Endothelial cell of umbilical vein (primary cell): ENCODE measurements around the gene GXYLT2.

ENCODE experiments used
- CTCF ChIP-seq, 2 donors: IDR thresholded peaks; 1 replicate in 1 of 2; 2 replicates in 1 of 2; pipeline ENCODE4 v1.5.1; 2011; ENCODE audit warnings: low read length in 2 of 2, mild to moderate bottlenecking in 2 of 2, moderate library complexity in 2 of 2, control low read depth in 1 of 2, inconsistent platforms in 1 of 2, low read depth in 1 of 2; ENCODE audit not compliant: insufficient read depth in 1 of 2; ENCODE audit errors: extremely low read depth in 1 of 2
- POLR2AphosphoS5 ChIP-seq: IDR thresholded peaks from 2 replicates; pipeline ENCODE4 v1.6.1; 2012; ENCODE audit warnings: low read depth, mild to moderate bottlenecking, control low read depth, low read length, moderate library complexity; ENCODE audit not compliant: insufficient read depth

GRCh38 chr3:72961752-72962151 lies 73.9 kb downstream of the GXYLT2 start:
- TF ChIP-seq CTCF (IDR thresholded peaks at IDR 0.05; ENCODE audit: extremely low read depth in 1 of 2, insufficient read depth in 1 of 2, low read depth in 1 of 2, low read length in 2 of 2), result no peak
- no peak for TF ChIP-seq POLR2AphosphoS5
